ENCODE measurements around the gene CTSD.
"Not testable (repeated sequence)": the region's sequence is repeated elsewhere in the genome, so short reads cannot be mapped to it uniquely, and the experiment has no call there.

CTSD gene

GRCh38 chr11:1770061-1770460 is 6.3 kb upstream of the CTSD start:
- no peak for DNase-seq (ENCODE audit: low read depth, low spot score)

- DNase-seq (ENCODE audit: low read depth, low spot score): not testable (repeated sequence)
These were observed 5.7 kb upstream of the CTSD start for GRCh38 chr11:1769304-1769936.

- DNase-seq (ENCODE audit: low read depth, low spot score): no peak
These were observed 4.4 kb upstream of the CTSD start for GRCh38 chr11:1768141-1768469.

GRCh38 chr11:1767399-1768140 is 3.8 kb upstream of the CTSD start:
- DNase-seq (ENCODE audit: low read depth, low spot score): no peak

GRCh38 chr11:1766719-1767398 is 3.1 kb upstream of the CTSD start:
- no peak for DNase-seq (ENCODE audit: low read depth, low spot score)

GRCh38 chr11:1765871-1766718 is 2.4 kb upstream of the CTSD start:
- no peak for DNase-seq (ENCODE audit: low read depth, low spot score)

- no peak for DNase-seq (ENCODE audit: low read depth, low spot score)
These were observed 361 bp downstream of the CTSD start for GRCh38 chr11:1763336-1763795.

GRCh38 chr11:1762537-1763302 is 1.0 kb downstream of the CTSD start:
- no peak for DNase-seq (ENCODE audit: low read depth, low spot score)

GRCh38 chr11:1761857-1762536 is 1.7 kb downstream of the CTSD start:
- DNase-seq (ENCODE audit: low read depth, low spot score): no peak

- no peak for DNase-seq (ENCODE audit: low read depth, low spot score)
These were observed 2.4 kb downstream of the CTSD start for GRCh38 chr11:1761110-1761856.

GRCh38 chr11:1760351-1761109 is 3.2 kb downstream of the CTSD start:
- DNase-seq (ENCODE audit: low read depth, low spot score): no peak

GRCh38 chr11:1759851-1760220 is 3.9 kb downstream of the CTSD start:
- no peak for DNase-seq (ENCODE audit: low read depth, low spot score)

GRCh38 chr11:1759151-1759850 is 4.4 kb downstream of the CTSD start:
- DNase-seq (ENCODE audit: low read depth, low spot score): no peak

GRCh38 chr11:1758611-1759150 is 5.0 kb downstream of the CTSD start:
- no peak for DNase-seq (ENCODE audit: low read depth, low spot score)

GRCh38 chr11:1757861-1758610 is 5.7 kb downstream of the CTSD start:
- DNase-seq (ENCODE audit: low read depth, low spot score): no peak

GRCh38 chr11:1756791-1757771 is 6.6 kb downstream of the CTSD start:
- DNase-seq (ENCODE audit: low read depth, low spot score): no peak

Measured in iPS DF 19.7 (cell line).